Measurements from ENCODE around the gene CLIP2.
"Not testable (repeated sequence)": the region's sequence is repeated elsewhere in the genome, so short reads cannot be mapped to it uniquely, and the experiment has no call there.

The CLIP2 gene

DNA sequence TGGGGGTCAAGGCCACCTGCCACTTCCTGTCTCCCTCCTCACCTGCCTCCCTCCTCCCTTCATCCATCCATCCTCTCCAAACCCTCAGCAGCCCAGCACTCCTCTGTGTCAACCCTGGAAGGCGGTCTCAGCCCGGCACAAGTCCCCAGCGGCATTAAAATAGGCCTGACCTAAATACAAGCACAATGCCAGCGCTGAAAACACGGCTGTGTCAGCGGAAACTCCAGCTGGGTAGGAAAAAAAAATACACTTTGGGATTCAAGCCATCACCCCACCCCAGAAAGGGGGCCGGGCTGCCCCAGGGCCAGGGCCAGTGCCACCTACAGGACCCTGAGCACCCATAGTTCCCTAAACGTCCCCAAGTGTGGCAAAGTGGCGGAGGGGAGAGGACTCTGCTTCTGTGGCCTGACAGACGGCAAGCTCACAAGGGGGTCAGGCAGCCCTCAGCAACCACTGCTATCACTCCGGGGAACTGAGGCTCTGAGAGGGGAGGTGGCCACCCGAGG lies 141.8 kb downstream of the CLIP2 start:
- no peak for DNase-seq (ENCODE audit: low spot score)

DNA sequence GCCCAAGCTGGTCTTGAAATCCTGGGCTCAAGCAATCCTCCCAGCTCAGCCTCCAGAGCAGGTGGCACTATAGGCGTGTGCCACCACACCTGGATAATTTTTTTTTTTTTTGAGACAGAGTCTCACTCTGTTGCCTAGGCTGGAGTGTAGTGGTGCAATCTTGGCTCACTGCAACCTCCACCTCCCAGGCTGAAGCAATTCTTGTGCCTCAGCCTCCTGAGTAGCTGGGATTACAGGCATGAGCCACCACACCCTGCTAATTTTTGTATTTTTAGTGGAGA lies 148.0 kb downstream of the CLIP2 start:
- DNase-seq (ENCODE audit: low spot score): not testable (repeated sequence)

DNA sequence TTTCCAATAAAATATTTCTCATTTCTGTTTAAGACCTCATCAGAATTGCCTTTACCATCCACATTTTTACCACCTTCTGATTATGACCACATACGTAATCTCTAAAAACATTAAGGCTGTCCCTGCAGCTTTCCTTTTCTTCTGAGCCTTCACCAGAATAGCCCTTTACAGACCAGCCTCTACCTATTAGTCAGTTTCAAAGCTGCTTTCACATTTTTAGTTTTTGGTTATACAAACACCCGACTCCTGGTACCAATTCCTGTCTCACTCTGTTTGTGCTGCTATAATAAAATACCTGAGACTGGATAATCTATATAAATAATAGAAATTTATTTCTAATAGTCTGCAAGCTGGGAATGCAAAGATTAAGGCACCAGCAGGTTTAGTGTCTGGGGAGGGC lies 149.1 kb downstream of the CLIP2 start:
- DNase-seq (ENCODE audit: low spot score): no peak

DNA sequence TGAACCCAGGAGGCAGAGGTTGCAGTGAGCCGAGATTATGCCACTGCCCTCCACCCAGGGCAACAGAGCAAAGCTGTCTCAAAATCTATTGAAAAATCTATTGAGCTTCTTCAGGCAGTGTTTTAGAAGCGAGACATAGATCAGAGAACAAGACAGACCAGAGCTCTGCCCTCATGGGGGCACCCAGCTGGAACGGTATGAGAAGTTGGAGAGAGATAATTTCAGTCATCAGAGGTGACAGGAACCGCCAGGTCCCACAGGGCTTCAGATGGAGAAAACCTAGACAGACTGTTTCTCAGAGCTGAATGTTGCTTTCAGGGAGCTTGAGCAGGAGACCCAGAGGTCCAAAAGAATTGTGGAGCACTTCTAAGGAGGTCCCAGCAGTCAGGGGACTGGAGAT lies 150.3 kb downstream of the CLIP2 start:
- DNase-seq (ENCODE audit: low spot score): no peak

DNA sequence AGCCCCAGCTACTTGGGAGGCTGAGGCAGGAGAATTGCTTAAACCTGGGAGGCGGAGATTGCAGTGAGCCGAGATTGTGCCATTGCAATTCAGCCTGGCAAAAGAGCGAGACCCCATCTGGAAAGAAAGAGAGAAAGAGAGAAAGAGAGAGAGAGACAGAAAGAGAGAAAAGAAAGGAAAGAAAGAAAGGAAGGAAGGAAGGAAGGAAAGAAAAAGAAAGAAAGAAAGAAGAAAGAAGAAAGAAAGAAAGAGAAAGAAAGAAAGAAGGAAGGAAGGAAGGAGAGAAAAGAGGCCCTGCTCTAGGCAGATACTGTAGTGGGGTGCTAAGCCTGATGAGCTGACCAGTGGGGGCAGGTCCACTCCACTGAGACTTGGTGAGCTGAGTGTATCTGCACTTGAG lies 150.9 kb downstream of the CLIP2 start:
- not testable (repeated sequence) for DNase-seq (ENCODE audit: low spot score)

DNA sequence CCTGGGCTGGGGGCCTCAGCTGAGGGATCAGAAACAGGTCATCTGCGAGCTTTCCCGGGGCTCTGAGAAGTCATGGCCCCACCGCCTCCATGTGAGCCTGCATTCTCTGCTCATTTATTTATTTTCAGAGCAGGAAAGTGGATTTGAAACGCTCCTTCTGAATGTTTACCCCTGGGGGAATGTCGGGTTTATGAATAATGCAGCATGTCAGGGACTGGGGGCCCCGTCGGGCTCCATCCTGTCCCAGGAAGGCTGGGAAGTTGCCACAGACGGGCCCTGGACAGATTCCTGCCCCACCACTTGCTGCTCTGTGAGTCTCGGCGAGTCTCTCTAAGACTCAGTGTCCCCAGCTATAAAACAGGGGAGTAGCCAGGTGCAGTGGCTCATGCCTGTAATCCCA lies 152.6 kb downstream of the CLIP2 start:
- no peak for DNase-seq (ENCODE audit: low spot score)

DNA sequence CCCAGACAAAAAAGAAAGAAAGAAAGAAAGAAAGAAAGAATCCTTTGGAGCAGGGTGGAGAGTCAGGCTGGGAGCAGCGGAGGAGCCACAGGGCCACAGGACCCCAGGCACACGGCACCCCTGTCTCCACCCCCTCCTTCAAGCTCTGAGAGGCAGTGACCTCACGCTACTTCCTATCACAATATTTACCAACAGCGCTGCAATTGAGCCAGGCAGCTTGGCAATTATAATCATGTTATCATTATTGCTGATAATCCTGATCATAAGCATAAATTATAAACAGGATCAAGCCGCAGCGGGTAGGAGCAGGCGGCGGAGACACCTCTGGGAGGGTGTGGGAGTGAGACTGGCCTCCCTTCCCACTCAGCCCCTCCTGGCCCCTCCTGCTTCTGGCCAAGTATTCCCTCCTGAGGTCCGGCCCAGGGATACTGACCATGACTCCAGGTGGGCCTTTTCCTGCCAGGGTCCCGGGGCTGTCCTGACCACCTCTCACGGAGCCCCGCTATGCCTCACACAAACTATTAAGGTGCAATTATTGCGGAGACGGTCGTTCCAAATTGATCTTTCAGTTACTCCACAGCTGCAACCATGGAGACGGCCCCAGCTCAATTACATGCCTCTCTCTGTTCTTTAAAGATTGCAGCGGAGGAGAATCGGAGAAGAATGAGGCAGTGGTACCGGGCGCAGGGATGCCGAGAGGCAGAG lies 154.5 kb downstream of the CLIP2 start:
- DNase-seq (ENCODE audit: low spot score): no peak

DNA sequence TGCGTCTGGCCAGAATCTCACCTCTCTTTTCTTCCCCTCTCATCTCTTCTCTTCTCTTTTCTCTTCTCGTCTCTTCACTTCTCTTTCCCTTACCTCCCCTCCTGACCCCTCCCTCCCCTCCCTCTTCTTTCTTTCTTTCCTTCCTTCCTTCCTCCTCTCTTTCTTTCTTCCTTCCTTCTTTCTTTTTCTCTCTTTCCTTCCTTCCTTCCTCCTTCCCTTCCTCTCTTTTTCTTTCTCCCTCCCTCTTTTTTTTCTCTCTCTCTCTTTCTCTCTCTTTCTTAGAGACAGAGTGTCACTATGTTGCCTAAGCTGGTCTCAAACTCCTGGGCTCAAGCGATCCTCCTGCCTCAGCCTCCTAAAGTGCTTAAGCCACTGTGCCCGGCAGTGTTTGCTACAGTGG lies 159.9 kb downstream of the CLIP2 start:
- DNase-seq (ENCODE audit: low spot score): no peak

DNA sequence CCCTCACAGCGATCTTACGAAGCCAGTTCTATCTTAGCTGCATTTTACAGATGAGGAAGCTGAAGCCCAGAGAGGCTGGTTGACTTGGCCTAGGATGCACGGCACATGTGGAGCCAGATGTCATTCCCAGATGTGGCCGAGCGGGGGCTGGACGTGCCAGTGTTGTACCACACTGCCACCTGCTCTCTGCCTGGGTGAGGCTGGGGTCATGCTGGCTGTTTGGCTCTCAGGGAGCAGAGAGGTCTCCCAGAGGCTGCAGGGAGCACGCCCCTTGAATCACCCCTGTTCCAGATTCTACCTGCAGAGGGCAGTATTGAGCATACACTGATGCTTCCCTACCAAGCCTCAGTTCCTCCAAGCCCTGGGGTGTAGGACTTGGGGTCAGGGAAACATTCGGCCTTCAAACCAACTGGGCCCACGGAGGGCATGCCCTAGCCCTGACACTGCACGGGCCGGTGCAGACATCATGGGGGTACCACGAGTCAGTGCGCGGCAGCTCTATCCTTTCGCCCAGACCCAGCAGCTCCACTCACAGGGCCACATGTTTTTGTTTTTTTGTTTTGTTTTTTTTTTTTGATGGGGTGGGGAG lies 160.7 kb downstream of the CLIP2 start:
- DNase-seq (ENCODE audit: low spot score): no peak

DNA sequence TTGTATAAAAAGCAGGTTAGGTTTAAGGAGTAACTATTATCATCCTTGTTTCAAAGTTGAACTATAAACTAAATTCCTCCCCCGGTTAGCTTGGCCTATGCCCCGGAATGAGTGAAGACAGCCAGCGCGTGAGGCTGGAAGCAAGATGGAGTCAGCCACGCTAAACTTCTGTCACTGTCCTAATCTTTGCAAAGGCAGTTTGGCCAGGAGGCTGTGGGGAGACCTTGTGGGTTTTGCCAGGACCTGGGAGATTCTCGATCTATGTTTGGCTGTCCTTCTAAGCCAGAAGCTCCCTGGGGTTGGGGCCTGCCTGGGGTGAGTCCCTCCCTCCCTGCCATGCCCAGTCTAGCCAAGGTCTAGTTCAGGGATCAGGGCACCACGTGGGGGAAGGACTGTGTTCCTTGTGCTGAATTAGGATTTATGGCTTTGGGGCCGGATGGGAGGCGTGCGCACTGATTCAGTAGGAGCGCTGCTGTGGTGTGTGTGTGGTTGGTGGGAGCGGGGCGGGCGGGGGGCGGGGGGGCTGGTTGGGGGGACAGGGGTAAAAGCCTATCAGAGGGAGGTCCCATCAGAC lies 163.6 kb downstream of the CLIP2 start:
- no peak for DNase-seq (ENCODE audit: low spot score)

DNA sequence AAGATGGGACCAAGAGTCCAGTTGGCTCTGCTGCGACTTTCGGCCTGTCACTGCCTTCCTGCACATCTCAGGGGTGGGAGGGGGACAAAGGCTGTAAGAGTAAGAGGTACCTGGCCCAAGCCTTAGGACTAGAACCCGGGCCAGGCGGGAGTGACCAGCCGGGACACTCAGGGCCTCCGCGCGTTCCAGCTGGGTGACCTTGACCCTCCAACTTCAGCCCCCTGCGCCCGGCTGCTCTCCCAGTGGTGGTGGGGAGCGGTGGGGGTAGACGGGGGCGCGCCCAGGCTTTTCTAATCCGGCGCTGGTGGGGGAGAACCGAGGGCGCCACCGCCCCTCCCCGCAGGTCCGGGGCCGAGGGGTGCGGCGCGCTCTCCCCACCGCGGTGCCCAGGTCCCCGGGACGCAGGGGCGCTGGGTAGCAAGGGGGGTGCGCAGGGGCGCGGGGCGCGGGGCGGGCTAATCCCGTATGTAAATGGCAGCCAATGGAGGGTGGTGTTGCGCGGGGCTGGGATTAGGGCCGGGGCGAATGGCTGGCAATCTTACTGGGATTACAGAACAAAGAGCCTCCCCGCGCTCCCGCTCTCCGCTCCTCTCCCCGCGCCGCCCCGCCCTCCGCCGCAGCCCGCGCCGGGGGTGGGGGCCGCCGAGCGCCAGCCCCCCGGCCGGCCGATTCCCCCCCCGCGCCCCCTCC lies 164.3 kb downstream of the CLIP2 start, which contains the start of gene GTF2IRD1:
TSS of gene GTF2IRD1 (plus strand) at position 585 of the 690 bp plus-strand sequence. CDS start 54,175 bp downstream, outside the sequence.
- peak; percentile 83 for DNase-seq (ENCODE audit: low spot score)

DNA sequence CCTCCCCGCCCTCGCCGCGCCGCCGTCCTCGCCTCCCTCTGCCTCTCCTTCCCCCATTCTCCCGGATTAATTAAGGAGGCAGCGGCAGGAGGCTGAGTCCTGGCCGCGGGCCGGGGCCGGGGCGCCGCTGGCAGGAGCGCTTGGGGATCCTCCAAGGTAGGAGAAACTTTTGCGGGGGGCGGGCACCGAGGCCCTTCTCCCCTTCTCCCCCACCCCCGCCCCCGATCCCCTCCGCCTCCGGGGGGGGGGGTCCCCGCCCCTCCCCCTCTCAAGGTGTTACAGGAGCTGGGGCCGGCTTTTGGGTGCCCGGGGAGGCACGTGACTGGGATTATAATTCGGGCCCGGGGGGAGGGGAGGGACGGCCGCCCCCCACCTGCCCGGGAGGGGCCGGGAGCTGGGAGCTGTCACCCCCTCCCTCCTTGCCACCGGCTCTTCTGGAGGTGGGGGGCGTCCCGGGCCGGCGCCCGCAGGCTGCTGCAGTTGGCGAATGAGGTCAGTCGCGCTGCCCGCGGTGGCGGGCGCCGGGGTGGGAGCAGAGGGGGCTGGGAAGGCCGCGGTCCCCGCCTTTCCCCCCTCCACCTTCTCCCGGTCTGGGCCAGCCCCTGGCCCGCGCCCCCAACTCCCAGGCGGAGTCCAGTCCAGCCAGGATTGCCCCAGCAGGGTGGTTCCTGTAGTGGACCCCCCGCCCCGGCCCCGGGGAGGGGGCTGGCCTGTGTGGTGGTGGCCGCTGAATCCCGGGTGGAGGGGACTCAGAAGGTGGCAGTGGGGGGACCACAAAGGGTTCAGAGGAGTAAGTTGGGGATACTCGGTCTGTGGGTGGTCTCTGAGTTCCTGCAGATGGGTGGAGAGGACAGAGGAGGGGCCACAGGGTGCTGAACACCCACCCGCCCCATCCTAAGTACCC lies 165.1 kb downstream of the CLIP2 start:
- no peak for DNase-seq (ENCODE audit: low spot score)

DNA sequence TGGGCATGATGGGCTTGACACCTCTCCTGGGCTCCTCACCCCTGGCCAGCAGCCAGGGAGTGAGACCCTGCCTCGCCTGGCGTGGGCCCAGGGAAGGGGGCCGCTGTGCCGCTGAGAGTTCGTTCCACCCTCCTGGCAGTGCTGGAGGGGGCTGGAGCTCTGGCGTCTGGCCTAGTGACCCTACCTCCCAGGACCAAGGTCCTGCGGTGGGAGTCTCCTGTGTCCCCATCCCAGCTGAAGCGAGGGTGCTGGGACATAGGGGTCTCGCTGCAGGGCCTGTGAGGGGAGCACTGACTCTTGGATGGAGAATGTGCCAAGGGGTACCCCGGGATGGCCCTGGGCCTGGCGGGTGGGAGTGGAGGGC lies 165.7 kb downstream of the CLIP2 start:
- DNase-seq (ENCODE audit: low spot score): no peak

DNA sequence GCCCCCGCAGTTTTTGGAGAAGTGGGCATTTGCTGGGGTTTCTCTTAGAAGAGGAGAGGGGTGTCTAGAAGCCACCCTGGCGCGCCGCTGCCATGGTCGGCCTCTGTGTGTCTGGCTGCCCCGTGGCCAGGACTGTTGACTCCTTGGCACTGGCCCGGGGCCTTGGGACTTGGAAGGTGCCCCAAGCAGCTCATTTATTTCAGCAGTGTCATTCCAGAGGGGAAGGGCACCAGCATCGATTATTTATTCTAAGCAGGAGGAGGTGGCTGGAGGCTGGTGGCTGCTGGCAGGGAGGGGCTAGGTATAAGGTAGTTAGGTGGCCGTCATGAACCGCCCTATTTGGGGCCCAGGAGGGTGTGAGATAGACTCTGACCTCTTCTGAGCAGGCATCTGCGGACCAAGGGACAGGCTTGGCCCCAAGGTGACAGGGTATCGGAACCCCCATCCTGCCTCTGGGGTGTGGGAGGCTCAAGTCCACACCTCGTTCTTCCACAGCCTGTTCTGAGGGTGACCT lies 166.1 kb downstream of the CLIP2 start:
- no peak for DNase-seq (ENCODE audit: low spot score)

Measured in left forelimb (tissue), 1 donor.